ENCODE results near the gene ACR.

The ACR gene

DNA sequence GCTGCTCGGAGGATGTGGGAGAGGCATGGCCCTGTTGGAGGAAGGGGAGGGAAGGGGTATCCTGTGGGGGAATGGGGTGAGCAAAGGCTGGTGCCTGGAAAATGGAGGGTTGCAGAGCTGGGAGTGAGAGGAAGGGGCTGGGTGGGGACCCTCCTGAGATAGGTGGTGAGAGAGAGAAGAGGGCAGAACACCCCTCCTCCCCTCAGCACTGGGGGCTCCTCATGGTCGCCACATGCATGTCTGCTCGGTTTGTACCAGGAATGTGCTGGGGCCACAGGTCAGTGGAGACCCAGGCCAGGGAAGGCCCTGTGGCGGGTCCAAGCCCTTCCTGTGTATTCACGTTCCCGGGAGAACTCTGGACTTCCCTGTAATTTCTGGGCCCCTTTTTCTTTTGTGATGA lies 27.8 kb upstream of the ACR start:
- H3K4me3 Mint-ChIP-seq: no peak overlapping the region
- H3K36me3 Mint-ChIP-seq (ENCODE audit: low read depth): no peaks in the 10 kb centered on the region
- no peaks in the 10 kb centered on the region for H3K27me3 Mint-ChIP-seq (ENCODE audit: low read depth)
- no peak overlapping the region for H3K27ac Mint-ChIP-seq
- H3K9me3 Mint-ChIP-seq: no peaks in the 10 kb centered on the region
- H3K4me1 Mint-ChIP-seq (ENCODE audit: low read depth): no peaks in the 10 kb centered on the region

DNA sequence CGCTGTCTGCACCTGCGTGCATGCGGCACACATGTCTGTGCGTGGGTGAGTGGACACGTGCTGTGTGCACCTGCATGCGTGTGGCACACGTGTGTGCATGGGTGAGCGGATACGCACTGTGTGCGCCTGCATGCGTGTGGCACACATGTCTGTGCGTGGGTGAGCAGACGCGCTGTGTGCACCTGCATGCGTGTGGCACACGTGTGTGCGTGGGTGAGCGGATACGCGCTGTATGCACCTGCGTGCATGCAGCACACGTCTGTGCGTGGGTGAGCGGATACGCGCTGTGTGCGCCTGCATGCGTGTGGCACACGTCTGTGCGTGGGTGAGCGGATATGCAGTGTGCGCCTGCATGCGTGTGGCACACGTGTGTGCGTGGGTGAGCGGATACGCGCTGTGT lies 27.1 kb upstream of the ACR start:
- no peak overlapping the region for H3K4me3 Mint-ChIP-seq
- no peaks in the 10 kb centered on the region for H3K4me1 Mint-ChIP-seq (ENCODE audit: low read depth)
- H3K27ac Mint-ChIP-seq: no peak overlapping the region
- no peaks in the 10 kb centered on the region for H3K27me3 Mint-ChIP-seq (ENCODE audit: low read depth)
- H3K36me3 Mint-ChIP-seq (ENCODE audit: low read depth): no peaks in the 10 kb centered on the region
- no peaks in the 10 kb centered on the region for H3K9me3 Mint-ChIP-seq

DNA sequence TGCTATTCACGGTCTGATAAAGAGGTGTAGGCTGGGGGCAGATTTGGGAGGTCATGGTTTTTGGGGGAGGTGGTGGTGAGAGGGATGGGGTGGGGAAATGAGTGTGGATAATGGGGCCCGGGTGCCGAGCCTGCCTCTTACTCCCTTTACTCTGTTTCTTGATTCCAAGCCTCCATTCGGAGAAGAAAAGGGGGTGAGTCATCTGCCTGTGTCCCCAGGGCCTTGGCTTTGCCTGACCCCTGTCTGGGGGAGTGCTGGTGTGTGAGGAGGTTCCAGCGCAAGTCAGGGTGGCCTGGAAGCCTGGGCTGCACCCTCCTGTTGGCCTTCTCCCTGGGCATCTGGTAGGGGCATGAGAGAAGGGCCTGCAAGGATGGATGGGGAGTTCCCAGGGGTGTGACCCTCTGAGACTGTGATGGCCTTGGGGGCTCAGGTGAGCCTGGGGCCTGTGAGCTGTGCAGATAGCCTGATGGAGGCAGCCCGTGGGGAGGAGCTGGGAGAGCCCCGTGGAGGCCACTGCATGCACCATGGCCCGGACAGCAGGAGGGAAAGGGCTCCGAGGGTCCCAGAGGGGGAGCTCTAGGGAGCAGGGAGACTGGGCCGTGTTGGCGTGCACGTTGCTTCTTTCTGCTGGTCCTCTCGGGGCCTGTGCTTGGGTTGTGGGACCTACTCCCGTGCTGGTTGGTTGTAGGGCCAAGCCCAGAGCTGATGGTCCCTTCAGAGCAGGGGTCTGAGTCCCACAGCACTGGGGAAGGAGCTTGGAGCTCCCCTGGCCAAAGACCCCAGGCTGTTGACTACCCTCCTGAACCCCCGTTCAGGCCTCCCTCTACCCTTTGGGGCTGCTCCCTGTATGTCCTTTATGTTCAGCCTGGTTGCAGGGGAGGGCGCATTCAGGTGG lies 26.3 kb upstream of the ACR start:
- Mint-ChIP-seq H3K4me1 (ENCODE audit: low read depth) (no peaks in the 10 kb centered on the region), H3K27ac (no peak overlapping the region), H3K9me3 (no peaks in the 10 kb centered on the region), H3K27me3 (ENCODE audit: low read depth) (no peaks in the 10 kb centered on the region), H3K4me3 (no peak overlapping the region), H3K36me3 (ENCODE audit: low read depth) (no peaks in the 10 kb centered on the region)

DNA sequence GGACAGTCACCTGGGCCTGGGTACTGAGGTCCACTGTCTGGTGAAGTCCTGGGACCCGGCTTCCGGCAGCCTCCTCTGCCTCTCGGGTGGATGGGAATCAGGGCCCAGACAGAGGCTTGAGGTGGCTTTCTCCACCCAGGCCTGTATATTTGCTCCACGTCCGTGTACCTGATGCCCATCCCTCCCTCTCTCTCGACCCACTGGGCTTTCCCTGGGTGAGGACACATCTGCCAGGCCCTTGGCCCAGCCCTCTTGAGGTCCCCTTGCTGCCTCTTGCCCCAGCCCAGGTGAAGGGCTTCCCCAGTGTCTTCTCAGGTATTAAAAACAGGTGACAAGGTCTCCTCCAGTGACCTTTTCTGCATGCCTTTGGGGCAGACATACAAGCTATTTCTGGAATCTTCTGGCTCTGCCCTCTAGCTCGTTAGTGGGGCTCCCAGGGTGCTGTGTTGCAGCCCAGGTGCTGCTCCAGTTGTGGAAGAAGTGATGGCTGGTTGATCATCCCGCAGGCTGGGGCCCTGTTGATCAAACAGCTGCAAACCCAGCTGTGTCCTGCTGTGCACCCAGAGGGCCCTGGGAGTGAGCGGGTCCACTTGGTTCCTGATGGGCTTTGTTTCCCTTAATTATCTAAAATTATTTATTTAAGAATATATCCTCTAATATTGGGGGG lies 25.5 kb upstream of the ACR start:
- Mint-ChIP-seq H3K27me3 (ENCODE audit: low read depth) (no peaks in the 10 kb centered on the region), H3K27ac (no peak overlapping the region), H3K36me3 (ENCODE audit: low read depth) (no peaks in the 10 kb centered on the region), H3K9me3 (no peaks in the 10 kb centered on the region), H3K4me1 (ENCODE audit: low read depth) (no peaks in the 10 kb centered on the region), H3K4me3 (no peak overlapping the region)

DNA sequence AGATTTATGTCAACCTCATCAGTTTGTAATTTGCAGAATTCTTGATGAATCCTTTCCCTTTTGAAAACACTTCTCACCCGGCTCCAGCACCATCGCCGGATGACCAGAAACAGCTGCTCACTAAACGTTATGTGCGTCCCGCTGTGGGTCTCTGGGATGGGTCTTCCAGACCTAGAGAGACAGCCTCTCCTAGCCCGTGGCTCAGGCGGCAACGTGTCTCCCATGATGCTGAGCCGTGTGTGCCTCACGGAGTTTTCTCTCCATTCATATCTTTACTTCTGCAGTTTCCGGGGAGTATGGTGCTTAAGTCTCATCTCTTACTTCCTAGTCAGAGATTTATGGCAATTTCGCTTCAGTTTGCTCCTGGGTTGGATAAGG lies 25.0 kb upstream of the ACR start:
- Mint-ChIP-seq H3K36me3 (ENCODE audit: low read depth) (no peaks in the 10 kb centered on the region), H3K9me3 (no peaks in the 10 kb centered on the region), H3K27ac (no peak overlapping the region), H3K4me3 (no peak overlapping the region), H3K4me1 (ENCODE audit: low read depth) (no peaks in the 10 kb centered on the region), H3K27me3 (ENCODE audit: low read depth) (no peaks in the 10 kb centered on the region)

DNA sequence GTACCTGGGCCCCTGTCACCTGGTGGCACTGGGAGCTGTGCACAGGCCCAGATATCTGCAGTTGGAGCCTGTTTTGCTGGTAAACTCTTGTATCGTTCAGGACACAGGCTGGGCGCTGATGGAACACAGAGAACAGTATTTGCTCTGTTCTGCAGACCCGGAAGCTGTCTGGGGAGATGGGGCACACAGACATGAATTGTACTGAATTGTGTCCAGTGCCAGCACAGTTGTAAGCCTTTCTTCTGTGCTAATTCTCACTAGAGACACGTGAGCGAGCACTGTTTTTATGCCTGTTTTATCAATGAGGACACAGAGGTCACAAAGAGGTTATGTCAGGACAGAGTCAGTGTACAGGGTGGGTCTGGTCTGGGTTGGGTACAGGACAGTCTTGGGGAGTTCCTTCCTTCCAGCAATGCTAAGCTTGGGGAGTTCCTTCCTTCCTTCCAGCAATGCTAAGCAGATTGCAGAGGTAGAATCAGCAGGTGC lies 24.4 kb upstream of the ACR start:
- no peaks in the 10 kb centered on the region for H3K36me3 Mint-ChIP-seq (ENCODE audit: low read depth)
- no peaks in the 10 kb centered on the region for H3K9me3 Mint-ChIP-seq
- no peak overlapping the region for H3K27ac Mint-ChIP-seq
- H3K4me1 Mint-ChIP-seq (ENCODE audit: low read depth): no peaks in the 10 kb centered on the region
- no peak overlapping the region for H3K4me3 Mint-ChIP-seq
- H3K27me3 Mint-ChIP-seq (ENCODE audit: low read depth): no peaks in the 10 kb centered on the region

DNA sequence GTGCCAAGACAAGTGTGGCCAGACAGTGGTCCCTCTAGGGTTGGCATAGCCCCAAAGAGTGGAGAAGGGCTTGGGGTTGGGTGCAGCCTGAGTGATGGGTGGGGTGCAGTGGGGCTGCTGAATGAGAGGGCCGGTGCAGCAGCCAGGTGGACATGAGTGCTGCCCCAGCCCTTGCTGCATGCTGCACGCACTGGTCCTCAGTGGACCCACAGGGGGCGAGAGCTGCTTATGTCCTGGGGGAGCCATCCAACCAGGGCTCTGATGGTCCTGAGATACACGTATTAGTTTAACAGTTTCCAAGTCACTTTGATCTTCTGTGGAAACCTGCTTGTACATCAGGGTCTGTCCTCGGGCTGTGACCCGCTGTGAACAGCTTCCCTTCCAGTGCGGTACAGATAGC lies 23.9 kb upstream of the ACR start:
- Mint-ChIP-seq H3K27me3 (ENCODE audit: low read depth) (no peaks in the 10 kb centered on the region), H3K4me3 (no peak overlapping the region), H3K9me3 (no peaks in the 10 kb centered on the region), H3K36me3 (ENCODE audit: low read depth) (no peaks in the 10 kb centered on the region), H3K4me1 (ENCODE audit: low read depth) (no peaks in the 10 kb centered on the region), H3K27ac (no peak overlapping the region)

DNA sequence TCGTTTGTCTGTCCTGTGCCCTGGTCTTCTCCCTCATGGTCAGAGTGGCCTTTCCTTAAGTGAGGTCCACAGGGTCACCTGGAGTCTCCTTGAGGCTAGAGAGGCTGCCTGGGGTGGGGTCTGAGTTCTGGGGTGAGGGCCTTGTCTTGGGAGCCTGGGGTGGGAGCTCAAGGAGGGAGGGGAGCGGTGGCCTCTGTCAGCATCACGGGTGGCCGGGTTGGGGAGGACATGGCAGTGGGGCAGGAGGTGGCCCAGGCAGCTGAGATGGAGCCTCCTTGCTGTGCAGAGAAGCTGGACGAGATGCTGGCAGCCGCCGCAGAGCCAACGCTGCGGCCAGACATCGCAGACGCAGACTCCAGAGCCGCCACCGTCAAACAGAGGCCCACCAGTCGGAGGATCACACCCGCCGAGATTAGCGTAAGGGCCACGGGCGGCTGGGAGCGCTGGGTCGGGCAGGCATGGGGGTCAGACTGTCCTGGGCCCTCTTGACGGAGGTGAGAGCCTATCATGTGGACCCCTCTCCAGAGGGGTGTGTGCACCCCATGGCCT lies 23.3 kb upstream of the ACR start:
- H3K27me3 Mint-ChIP-seq (ENCODE audit: low read depth): no peaks in the 10 kb centered on the region
- H3K4me3 Mint-ChIP-seq: no peak overlapping the region
- H3K36me3 Mint-ChIP-seq (ENCODE audit: low read depth): no peaks in the 10 kb centered on the region
- no peaks in the 10 kb centered on the region for H3K9me3 Mint-ChIP-seq
- no peak overlapping the region for H3K27ac Mint-ChIP-seq
- H3K4me1 Mint-ChIP-seq (ENCODE audit: low read depth): no peaks in the 10 kb centered on the region

DNA sequence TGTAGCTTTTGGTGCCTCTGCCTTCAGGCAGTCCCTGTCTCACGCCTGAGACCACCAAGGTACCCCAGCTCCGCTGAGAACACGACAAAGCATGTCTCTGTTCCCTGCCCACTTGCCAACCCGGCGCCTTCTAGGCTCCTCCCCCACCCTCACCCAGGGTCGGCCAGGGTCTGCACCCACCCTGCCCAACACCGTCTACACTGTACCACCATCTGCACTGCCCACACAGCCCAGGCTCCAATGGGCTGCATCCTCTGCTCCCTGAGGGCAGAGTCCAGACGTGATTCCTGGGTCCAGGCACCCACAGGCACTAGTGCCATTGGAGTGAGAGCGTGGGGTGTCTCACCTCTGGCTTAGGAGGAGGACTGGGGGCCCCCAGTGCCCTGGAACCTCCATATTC lies 22.8 kb upstream of the ACR start:
- no peaks in the 10 kb centered on the region for H3K27me3 Mint-ChIP-seq (ENCODE audit: low read depth)
- no peaks in the 10 kb centered on the region for H3K4me1 Mint-ChIP-seq (ENCODE audit: low read depth)
- H3K27ac Mint-ChIP-seq: no peak overlapping the region
- H3K36me3 Mint-ChIP-seq (ENCODE audit: low read depth): no peaks in the 10 kb centered on the region
- H3K9me3 Mint-ChIP-seq: no peaks in the 10 kb centered on the region
- no peak overlapping the region for H3K4me3 Mint-ChIP-seq

DNA sequence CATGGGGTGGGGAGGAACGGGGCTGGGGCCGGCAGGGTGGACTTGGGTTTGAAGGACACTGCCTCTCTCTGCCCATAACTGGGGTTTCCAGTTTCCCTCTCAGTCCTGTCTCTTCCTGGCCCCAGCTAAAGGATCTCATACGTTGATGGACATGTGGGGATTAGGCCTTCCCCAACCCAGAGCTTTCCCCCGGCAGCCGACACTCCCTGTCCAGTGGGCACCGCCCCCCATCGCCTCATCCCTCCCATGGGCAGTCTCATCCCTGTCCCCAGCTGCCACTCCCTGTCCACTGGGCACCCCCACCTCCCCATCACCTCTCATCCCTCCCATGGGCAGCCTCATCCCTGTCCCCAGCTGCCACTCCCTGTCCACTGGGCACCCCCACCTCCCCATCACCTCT lies 22.2 kb upstream of the ACR start:
- H3K27me3 Mint-ChIP-seq (ENCODE audit: low read depth): no peaks in the 10 kb centered on the region
- no peaks in the 10 kb centered on the region for H3K9me3 Mint-ChIP-seq
- H3K4me1 Mint-ChIP-seq (ENCODE audit: low read depth): no peaks in the 10 kb centered on the region
- no peak overlapping the region for H3K27ac Mint-ChIP-seq
- no peak overlapping the region for H3K4me3 Mint-ChIP-seq
- H3K36me3 Mint-ChIP-seq (ENCODE audit: low read depth): no peaks in the 10 kb centered on the region

DNA sequence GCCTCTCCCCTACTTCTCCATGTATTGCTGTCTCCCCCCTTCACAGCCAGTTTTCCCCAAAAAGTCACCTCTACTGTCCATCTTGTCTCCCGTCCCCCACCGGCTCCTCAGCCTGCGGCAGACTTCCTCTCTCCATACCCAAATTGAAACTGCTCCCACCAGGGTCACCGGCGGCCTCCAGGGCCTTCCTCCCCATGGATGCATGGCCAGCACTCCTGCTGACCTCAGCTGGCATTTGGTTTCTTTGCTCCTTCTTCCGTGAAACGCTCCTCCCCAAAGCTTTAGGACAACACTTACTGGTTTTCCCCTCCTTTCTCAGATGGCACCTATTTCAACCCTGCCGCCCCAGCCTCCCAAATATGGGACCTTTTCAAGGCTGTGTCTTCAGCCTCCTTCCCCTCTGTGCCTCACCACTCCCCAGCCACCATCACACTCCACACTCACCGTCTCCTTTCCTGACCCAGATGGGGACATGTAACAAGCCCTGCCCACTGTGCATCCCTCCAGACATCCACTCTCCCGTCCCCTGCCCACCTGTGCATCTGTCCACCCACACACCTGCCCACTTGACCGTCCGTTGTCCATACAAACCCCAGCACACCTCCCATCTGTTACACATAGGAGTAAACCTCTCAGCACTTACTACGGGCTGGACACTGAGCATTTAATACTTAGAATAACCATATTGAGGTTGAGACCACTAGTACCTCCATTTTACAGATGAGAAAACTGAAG lies 21.5 kb upstream of the ACR start:
- Mint-ChIP-seq H3K36me3 (ENCODE audit: low read depth) (no peaks in the 10 kb centered on the region), H3K27me3 (ENCODE audit: low read depth) (no peaks in the 10 kb centered on the region), H3K4me1 (ENCODE audit: low read depth) (no peaks in the 10 kb centered on the region), H3K9me3 (no peaks in the 10 kb centered on the region), H3K4me3 (no peak overlapping the region), H3K27ac (no peak overlapping the region)

DNA sequence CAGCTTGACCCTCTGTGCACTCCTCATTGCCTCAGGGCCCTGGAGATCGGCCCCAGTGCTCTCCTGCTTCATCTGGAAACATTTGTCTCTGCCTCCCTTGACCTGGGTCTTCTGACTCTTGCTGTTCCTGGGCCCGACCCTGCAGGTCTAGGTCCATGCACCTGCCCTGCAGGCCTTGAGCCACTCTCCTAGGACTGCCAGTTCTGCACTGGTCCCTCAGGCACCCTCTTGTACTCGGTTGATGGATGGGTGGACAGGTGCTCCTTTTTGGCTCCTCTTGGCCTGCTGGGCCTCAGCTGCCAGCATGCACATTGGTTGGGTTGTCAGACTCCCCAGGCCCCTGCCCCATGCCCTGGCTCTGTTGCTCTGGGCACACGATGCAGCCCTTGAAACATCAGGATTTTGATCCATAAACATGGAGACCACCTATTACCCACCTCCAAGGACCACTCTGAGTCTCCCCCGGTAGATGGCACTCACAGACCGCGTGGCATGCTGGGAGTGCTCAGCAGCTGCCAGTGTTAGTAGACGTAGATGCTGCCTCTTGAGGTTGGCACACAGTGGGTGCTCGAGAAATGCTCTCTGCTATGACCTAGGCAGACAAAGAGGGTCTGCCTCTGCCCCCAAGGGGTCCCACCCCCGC lies 20.2 kb upstream of the ACR start:
- Mint-ChIP-seq H3K27me3 (ENCODE audit: low read depth) (no peaks in the 10 kb centered on the region), H3K4me3 (no peak overlapping the region), H3K36me3 (ENCODE audit: low read depth) (no peaks in the 10 kb centered on the region), H3K4me1 (ENCODE audit: low read depth) (no peaks in the 10 kb centered on the region), H3K27ac (no peak overlapping the region), H3K9me3 (no peaks in the 10 kb centered on the region)

DNA sequence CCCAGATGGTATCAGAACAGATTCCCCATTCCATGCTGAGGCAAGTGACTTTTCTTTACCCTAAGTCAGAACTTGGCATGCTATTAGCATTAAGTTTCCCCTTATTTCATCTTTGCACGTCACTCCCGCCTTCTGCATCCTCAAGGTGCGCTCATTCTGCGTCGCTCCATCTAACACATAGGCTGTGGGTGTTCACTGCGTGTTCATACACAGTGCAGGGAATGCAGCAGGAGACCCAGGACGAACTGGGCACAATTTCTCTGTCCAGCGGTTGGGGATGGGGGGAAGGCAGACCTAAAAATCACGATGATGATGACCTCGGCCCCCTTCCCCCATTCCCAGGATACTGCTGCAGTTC lies 19.7 kb upstream of the ACR start:
- no peaks in the 10 kb centered on the region for H3K9me3 Mint-ChIP-seq
- H3K4me3 Mint-ChIP-seq: no peak overlapping the region
- H3K36me3 Mint-ChIP-seq (ENCODE audit: low read depth): no peaks in the 10 kb centered on the region
- no peaks in the 10 kb centered on the region for H3K4me1 Mint-ChIP-seq (ENCODE audit: low read depth)
- no peaks in the 10 kb centered on the region for H3K27me3 Mint-ChIP-seq (ENCODE audit: low read depth)
- no peak overlapping the region for H3K27ac Mint-ChIP-seq

DNA sequence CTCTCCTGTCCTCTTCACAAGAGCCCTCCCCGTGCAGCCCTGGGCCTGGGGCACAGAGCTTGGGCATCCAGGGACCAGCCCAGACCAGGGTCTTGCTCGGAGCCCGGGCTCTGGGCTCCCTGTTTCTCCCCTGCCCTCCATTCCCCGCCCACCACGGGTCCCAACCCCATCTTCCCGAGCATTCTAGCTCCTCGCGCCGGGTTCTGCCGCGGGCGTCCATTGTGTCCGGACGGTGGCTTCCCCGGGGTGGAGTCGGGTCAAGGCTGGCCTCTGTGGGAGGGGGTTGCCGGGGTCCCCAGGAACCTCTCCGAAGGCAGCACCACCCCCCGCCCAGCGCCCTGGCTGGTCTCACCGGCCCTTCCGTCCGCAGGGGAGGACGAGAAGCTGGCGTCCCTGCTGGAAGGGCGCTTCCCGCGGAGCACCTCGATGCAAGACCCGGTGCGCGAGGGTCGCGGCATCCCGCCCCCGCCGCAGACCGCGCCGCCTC lies 18.1 kb upstream of the ACR start:
- Mint-ChIP-seq H3K27me3 (ENCODE audit: low read depth) (no peaks in the 10 kb centered on the region), H3K36me3 (ENCODE audit: low read depth) (no peaks in the 10 kb centered on the region)

More for the DNA sequence above, 18.1 kb upstream of the ACR start:
- no peaks in the 10 kb centered on the region for H3K4me1 Mint-ChIP-seq (ENCODE audit: low read depth)
- H3K4me3 Mint-ChIP-seq: no peak overlapping the region
- no peaks in the 10 kb centered on the region for H3K9me3 Mint-ChIP-seq
- H3K27ac Mint-ChIP-seq: no peak overlapping the region
